Gastrocnemius medialis (tissue), 4 donors: Measurements from ENCODE around the gene SIK2. TPM values are rescaled to one million over a fixed set of nuclear protein-coding genes. Genes with fewer than 3 reads are reported as not detected.

Source experiments
- ATAC-seq, 2 donors: fragments of 150-250 bp; one replicate each; pipeline ENCODE4 v1.9.1; 2016
- DNase-seq, 2 donors: peaks; one replicate each; pipeline ENCODE4 v3.0.0-alpha.2; 2019
- H3K27ac ChIP-seq, 4 donors: fragments of 200-600 bp; sonication (generic); 1 replicate in 1 of 4; 2 replicates in 3 of 4; pipeline ENCODE4 v1.5.1; 2016 to 2018; ENCODE audit warnings: mild to moderate bottlenecking in 2 of 4, moderate library complexity in 1 of 4
- H3K27me3 ChIP-seq, 3 donors: fragments of 200-600 bp; sonication (generic) in 2 of 3; 1 replicate in 1 of 3; 2 replicates in 2 of 3; pipeline versions ENCODE4 v1.5.1 to v1.6.0; 2016 to 2019; ENCODE audit warnings: mild to moderate bottlenecking in 1 of 3, moderate library complexity in 1 of 3
- H3K36me3 ChIP-seq, 2 donors: fragments of 200-600 bp; sonication (generic) in 1 of 2; one replicate each; pipeline ENCODE4 v1.5.1; 2017 to 2018
- H3K4me1 ChIP-seq, 2 donors: fragments of 200-600 bp; sonication (generic) in 1 of 2; one replicate each; pipeline ENCODE4 v1.5.1; 2016 to 2017; ENCODE audit warnings: mild to moderate bottlenecking in 2 of 2
- H3K4me3 ChIP-seq, 4 donors: fragments of 200-600 bp; sonication (generic) in 3 of 4; 1 replicate in 1 of 4; 2 replicates in 3 of 4; pipeline ENCODE4 v1.5.1; 2016 to 2019; ENCODE audit warnings: mild to moderate bottlenecking in 2 of 4
- H3K9me3 ChIP-seq, 3 donors: fragments of 200-600 bp; sonication (generic) in 2 of 3; 1 replicate in 1 of 3; 2 replicates in 2 of 3; pipeline ENCODE4 v1.5.1; 2016 to 2019
- CTCF ChIP-seq, 5 experiments: fragments of 450-650 bp in 3 of 5; fragments of 200-600 bp in 2 of 5; sonication (generic) in 2 of 5; IDR thresholded peaks in 4 of 5; conservative IDR thresholded peaks in 1 of 5; 1 replicate in 4 of 5; 2 replicates in 1 of 5; pipeline ENCODE4 v1.5.1; 2016 to 2019; ENCODE audit warnings: antibody characterized with exemption in 5 of 5, mild to moderate bottlenecking in 3 of 5, moderate library complexity in 3 of 5
- POLR2A ChIP-seq, 2 donors: fragments of 450-650 bp; IDR thresholded peaks; one replicate each; pipeline ENCODE4 v1.6.1; 2017; ENCODE audit warnings: antibody characterized with exemption in 2 of 2, mild to moderate bottlenecking in 2 of 2, moderate library complexity in 2 of 2
- in situ Hi-C, 4 donors: fragments of 200-750 bp; cut with MboI; loops; one replicate each; pipeline versions ENCODE4 v1.15.0 to v1.8.0; 2017; ENCODE audit warnings: low sequenced_read_pairs in 4 of 4
- intact Hi-C: fragments of 100-400 bp; cut with DNase I; formaldehyde crosslinking; loops from one replicate; pipeline ENCODE4 v1.15.1; 2023; ENCODE audit warnings: low total_unique reads
- total RNA-seq, 4 donors: library from RNA; depleted of rRNA; stranded (reverse); fragments of >200 nt; gene quantifications; one replicate each; pipeline versions ENCODE4 v1.1.0 to v1.2.3, GENCODE V29; 2016

SIK2 gene
- total RNA-seq, 4 donors from 2014 or later, result 16.5 to 98.7 (median 43.8) TPM

GRCh38 chr11:111718859-111719258 lies 116.6 kb downstream of the SIK2 start:
- Histone ChIP-seq H3K27me3 (no peaks in the 10 kb centered on the region), H3K27ac (peak overlapping the region; percentile 85 to 97 (median 88)), H3K36me3 (peaks cover 0 to 45% of the 10 kb centered on the region in 2 donors), H3K9me3 (no peaks in the 10 kb centered on the region), H3K4me3 (peak overlapping the region in 3 of 4 donors; percentile 0 to 17 (median 2)), H3K4me1 (peaks cover 27 to 29% of the 10 kb centered on the region in 2 donors)
- DNase-seq (no peak), ATAC-seq (no peak)
- in situ Hi-C loops, result no loop called here
- intact Hi-C loops, result loop anchor here (2.0 to 5.0 kb wide), 2 partner anchors 14 to 117 kb away; partner anchors contain the start of gene SIK2
- TF ChIP-seq POLR2A (IDR thresholded peaks at IDR 0.05), result no peak
- TF ChIP-seq CTCF (IDR thresholded peaks at IDR 0.05 in 4 of 5, conservative IDR thresholded peaks at IDR 0.05 in 1 of 5), result no peak

DNA sequence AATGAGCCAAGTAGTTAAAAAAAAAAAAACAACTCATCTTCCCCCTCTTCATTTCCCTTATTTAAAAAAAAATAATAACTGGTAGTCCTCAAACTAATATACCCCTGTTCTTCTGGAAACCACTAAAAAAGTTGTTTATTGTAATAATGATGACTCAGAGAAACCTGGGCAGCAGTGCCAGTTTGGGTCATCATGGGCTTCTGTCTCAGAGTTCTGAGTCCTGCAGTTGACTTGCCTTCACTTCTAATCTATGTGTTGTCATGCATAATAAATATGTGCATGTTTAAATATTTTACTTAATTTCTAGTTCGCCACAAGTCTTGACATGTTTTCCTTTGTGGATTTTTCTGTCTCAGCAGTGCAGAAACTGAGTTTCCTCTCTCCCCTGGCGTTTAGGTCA lies 117.1 kb downstream of the SIK2 start:
- H3K27me3 ChIP-seq, result no peaks in the 10 kb centered on the region
- intact Hi-C loops, result loop anchor here (2.0 to 5.0 kb wide), 2 partner anchors 15 to 117 kb away; partner anchors contain the start of gene SIK2
- TF ChIP-seq POLR2A (IDR thresholded peaks at IDR 0.05) (no peak), CTCF (IDR thresholded peaks at IDR 0.05 in 4 of 5, conservative IDR thresholded peaks at IDR 0.05 in 1 of 5) (no peak)
- in situ Hi-C loops, result no loop called here
- ATAC-seq, result no peak
- no peaks in the 10 kb centered on the region for H3K9me3 ChIP-seq
- no peak for DNase-seq
- no peak overlapping the region for H3K4me3 ChIP-seq
- peaks cover 26 to 28% of the 10 kb centered on the region in 2 donors for H3K4me1 ChIP-seq
- peak overlapping the region; percentile 85 to 97 (median 88) for H3K27ac ChIP-seq
- peaks cover 0 to 50% of the 10 kb centered on the region in 2 donors for H3K36me3 ChIP-seq

- intact Hi-C loops (no loop called here), in situ Hi-C loops (no loop called here)
- H3K36me3 ChIP-seq, result peaks cover 0 to 60% of the 10 kb centered on the region in 2 donors
- H3K27ac ChIP-seq, result peak overlapping the region; percentile 85 to 97 (median 88)
- no peaks in the 10 kb centered on the region for H3K9me3 ChIP-seq
- peaks cover 30 to 32% of the 10 kb centered on the region in 2 donors for H3K4me1 ChIP-seq
- no peak overlapping the region for H3K4me3 ChIP-seq
- DNase-seq (no peak), ATAC-seq (no peak)
- H3K27me3 ChIP-seq, result no peaks in the 10 kb centered on the region
- TF ChIP-seq POLR2A (IDR thresholded peaks at IDR 0.05) (no peak), CTCF (IDR thresholded peaks at IDR 0.05 in 4 of 5, conservative IDR thresholded peaks at IDR 0.05 in 1 of 5) (no peak)
Measured at GRCh38 chr11:111720801-111721494, 118.7 kb downstream of the SIK2 start.

DNA sequence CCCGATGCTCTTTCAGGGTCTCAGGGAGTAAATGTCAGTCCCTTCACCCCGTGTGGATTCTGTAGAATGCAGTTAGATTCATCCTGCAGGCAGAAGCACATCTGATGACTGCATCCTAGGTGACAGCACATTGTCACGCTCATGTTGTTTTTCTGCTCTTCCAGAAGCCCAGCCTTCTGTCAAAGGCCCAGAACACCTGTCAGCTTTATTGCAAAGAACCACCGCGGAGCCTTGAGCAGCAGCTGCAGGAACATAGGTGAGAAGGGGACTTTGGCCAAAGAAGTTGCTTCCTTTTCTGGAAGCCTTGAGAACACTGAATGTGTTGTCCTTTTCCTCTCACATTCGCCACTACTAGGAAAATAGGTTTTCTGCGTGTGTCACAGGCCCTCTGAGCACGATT lies 120.3 kb downstream of the SIK2 start:
- H3K36me3 ChIP-seq, result peaks cover 0 to 72% of the 10 kb centered on the region in 2 donors
- peak in 1 of 2 donors; percentile 14 for ATAC-seq
- intact Hi-C loops (no loop called here), in situ Hi-C loops (no loop called here)
- peak overlapping the region; percentile 39 to 97 (median 91) for H3K27ac ChIP-seq
- H3K4me3 ChIP-seq, result no peak overlapping the region
- H3K9me3 ChIP-seq, result no peaks in the 10 kb centered on the region
- H3K27me3 ChIP-seq, result no peaks in the 10 kb centered on the region
- H3K4me1 ChIP-seq, result peaks cover 33 to 36% of the 10 kb centered on the region in 2 donors
- peak in 1 of 2 donors; percentile 47 for DNase-seq
- TF ChIP-seq POLR2A (IDR thresholded peaks at IDR 0.05) (no peak), CTCF (IDR thresholded peaks at IDR 0.05 in 4 of 5, conservative IDR thresholded peaks at IDR 0.05 in 1 of 5) (no peak)
